ENCODE measurements around the gene OBP2A.
"Not testable (repeated sequence)": the region's sequence is repeated elsewhere in the genome, so short reads cannot be mapped to it uniquely, and the experiment has no call there.

The OBP2A gene

DNA sequence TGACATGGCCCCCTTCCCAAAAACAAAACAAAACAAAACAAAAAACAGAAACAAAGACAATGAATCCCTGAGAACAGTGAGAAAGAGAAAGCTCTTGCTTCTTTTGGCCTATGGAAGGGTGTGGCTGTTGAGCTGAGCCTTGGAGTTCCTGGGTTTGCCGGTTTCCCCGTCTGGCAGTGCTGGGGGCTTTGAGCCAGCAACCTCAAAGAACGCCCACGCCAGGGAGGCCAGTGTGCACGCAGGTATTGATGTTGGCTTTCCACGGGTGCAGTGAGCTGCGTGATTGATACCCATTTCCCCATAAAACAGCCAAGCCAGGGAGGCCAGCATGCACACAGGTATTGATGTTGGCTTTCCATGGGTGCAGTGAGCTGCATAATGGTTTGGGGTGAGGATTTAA, 33.0 kb upstream of the OBP2A start:
- DNase-seq: no peak

DNA sequence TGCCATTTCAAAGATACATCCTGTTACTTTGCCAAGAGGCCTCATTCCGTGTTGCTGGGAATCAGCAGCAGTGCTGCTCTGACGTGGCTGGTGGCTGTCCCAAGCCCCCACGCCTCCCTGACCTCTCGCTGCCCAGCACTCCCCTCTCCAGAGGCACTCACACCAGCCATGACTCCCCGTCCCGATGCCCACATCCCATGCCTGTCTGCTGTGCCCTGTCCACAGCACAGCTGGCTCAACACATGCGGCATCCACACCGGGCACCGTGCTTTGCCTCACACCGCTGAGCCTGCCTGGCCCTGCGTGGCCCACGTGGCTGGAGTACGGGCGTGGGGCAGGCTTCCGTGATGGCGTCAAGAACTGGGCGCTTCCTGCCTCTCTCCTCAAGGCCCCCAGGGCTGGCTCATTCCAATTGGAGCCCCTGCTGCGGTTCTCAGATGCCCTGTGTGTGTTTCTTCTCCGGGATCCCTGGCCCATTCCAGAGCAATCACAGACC, 32.5 kb upstream of the OBP2A start:
- no peak for DNase-seq

DNA sequence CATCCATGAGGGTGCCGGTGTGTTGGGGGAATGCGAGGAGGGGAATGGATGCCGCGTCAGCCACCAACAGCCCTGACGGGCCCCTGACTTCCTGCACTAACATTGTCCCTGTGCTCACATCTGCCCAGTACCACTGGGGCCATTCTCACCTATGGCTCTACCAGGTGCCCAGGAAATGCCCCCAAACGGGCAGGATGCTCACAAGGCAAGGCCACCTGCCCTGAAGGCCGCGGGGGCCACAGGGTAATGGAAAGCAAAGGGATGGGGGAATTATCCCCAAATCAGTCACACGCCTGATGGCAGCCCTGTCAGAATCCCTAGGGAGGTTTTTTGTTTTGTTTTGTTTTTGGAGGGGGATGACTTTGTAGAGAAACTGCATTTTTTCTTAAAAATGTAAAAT, 32.0 kb upstream of the OBP2A start:
- not testable (repeated sequence) for DNase-seq

DNA sequence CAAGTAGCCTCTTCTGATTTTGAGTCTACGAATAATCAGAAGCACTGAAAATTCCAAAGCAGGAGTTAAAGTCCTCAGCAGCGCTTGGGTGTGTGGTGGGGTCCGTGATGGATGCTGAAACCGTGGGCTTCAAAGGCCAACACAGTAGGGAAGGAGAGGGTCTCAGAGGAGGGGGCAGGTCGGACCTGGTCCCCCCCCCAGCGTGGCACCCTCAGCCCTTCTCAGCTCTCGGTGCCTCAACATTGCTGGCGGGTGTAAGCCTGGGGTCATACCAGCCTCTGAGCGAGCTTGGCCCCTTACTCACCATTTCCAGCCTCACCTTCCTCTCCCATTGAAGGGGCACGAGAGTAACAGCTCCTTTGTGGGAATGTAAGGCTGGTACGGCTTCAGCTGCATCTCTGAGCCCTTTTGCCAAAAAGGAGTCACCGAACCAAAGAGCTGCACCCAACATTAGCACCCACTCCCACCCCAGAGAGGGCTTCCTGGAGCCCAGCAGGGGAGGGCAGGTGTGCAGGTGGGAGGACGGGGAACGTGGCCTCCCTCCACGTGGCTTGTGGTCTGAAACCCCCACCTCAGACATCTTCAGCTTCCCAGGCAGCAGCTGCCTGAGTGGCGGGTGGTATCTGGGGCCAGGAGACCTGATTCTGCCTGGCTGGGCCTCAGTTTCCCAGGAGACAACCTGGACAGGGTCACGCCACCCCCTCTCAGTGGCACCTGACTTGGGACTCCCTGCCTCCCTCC, 31.4 kb upstream of the OBP2A start:
- no peak for DNase-seq

DNA sequence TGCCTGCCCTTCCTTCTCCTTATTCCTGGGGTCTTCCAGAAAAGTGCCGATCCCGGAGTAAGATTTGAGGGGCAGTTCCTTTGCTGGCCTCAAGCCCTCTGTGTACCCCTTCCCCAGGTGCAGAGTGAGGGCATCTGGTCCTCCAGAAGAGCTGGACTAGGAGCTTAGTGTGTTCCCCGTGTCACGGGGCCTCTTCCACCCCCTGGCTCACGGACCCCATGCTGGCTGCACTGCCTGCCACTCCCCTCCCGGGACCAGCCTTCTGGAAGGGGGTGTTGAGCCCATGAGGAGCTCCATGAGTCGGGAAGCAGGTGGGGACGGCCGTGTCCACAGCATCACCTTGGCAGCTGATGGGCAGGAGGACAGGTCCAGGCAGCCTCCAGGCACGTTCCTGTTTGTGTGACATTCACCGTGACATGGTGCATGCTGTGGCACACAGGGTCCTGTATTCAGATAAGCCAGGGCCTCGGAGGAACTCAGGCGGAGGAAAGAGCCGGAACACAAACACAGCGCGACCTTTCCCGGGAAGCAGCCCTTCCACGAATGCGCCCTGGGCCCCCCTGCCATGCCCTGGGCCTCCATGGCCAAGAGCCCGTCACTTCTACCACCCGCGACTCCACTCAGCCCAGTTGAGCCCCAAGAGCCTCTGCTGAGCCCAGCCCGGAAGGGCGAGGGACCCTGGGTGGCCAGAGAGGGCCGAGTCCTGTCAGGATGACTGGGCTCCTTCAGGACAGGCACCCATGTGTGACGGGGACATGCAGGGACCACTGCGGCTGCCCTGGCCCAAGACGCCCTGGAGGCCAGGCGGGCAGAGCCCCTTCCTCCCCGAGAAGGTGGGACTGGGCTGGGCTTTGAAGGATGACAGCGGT, 30.6 kb upstream of the OBP2A start:
- DNase-seq: no peak

DNA sequence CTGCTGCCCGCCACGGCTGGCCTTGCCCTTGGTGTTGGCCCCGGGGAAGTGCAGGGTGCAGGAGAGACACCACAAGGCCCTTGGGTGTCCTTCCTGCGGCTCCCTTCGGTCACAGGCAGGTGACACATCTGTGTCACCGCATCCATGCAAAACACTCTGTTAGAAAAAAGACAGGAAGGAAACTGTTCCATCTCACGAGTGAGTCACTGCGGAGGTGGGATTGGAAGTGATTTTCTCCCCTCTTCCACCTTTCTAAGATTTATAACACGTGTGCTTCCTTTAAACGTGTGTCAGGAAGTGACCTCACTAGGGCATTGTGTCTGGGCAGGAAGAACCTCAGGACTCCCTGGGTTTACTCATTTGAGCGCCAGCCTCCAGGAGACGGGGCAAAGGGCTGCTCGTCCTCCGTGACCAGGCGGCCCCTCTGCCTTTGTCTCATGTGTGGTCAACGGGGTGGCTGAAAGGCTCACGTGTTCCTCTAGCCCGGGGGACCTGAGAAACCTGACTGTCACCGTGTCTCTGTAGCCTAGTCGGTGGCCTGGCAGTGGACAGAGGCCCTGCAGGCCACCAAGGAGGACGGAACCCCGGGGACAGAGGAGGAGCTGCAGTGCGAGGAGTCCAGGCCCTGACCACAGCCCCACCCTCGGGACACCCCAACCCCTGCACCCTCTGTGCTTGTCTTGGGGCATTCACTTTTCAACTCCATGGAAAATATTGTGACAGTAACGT, 29.6 kb upstream of the OBP2A start:
- DNase-seq: no peak

DNA sequence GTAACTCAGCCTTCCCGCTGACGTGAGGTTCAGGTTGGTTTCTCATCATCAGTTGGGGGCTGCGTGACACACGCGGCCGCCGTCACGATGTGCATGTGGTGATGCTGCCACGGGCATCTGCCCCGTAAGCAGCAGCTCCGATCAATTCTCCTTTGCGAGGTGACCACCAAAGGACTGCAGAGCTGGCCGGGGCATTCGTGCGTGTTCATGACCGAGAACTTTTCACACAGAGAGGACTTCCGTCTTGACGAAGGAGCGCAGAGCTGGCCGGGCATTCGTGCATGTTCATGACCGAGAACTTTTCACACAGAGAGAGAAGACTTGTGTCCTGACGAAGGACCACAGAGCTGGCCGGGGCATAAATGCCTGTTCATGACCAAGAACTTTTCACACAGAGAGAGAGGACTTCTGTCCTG, 28.5 kb upstream of the OBP2A start:
- DNase-seq: no peak

DNA sequence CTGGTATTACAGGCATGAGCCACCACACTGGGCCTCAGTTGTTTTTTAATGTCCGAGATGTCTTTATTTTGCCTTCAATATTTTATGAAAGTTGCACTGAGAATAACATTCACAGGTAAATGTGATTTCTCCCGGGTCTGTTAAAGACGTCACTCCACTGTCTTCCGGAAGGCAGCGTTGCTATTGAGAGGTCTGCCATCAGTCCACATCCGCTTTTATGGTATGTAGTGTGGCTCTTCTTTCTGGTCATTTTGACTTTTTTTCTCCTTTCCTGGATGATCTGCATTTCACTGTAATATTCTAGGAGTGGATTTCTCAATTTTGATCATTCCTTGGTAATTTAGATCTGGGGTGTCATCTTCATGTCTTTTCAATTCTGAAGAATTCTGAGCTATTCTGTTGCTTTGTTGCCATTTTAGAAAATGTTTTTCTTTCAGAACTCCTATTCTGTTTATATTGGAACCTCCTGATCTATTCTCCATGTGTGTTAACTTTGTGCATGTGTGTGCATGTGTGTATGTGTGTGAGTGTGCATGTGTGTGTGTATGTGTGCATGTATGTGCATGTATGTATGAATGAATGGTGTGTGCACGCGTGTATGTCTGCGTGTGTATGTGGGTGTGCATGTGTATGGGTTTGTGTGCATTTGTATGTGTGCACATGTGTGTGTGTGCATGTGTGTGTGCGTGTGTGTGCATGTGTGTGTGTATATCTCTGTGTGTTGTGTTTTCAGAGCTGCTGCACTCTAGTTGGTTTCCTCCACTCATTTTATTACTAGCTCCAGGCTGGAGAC, 26.6 kb upstream of the OBP2A start:
- DNase-seq: no peak

DNA sequence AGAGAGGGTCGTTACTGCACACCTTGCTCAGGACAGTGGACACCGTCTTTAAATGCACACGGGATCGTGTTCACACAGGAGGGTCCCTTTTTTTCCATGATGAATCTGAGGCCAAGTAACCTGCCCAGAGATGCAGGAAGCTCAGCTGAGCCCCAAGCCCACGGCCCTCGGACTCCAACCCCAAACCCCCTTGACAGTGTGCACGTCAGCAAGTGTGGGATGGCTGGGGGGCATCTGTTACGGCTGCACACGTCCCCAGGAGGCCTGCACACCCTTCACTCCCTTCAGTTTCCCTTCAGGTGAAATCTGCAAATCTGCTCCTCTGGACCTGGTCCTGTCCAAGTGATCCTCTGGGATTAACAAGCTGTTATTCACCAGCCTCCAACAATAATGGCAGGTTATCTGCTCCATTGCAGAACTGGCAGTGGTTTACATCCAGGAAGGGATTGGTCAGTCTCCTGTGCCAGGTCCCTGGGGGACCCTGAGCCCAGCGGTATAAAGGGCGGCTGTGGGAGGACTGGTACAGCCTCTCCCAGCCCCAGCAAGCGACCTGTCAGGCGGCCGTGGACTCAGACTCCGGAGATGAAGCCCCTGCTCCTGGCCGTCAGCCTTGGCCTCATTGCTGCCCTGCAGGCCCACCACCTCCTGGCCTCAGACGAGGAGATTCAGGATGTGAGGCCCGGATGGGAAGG, 24.9 kb upstream of the OBP2A start, which contains the start of gene LCN1:
TSS of gene LCN1 (plus strand) at position 525 of the 692 bp plus-strand sequence. CDS start at position 583, 58 bp downstream.
- no peak for DNase-seq

DNA sequence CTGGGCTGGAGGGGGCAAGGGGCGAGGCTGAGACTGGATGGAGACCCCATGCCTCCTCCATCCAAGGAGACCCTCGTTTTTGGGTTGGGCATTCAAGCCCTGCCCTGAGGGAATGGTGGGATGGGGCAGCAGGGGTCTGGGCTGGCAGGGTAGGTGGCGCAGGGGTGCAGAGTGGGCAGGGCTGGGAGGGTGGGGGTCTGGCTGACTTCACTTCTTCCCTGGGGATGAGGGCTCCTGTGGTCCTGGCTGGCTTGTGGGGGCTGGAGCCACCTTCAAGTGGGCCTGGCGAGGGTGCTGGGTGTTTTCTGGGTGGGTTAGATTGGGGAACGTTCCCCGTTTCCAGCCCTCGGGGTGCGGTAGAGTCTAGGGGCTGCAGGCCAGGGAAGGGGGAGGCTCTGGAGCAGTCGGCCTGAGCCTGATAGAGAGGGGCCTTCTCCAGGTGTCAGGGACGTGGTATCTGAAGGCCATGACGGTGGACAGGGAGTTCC, 24.3 kb upstream of the OBP2A start:
- DNase-seq: no peak

DNA sequence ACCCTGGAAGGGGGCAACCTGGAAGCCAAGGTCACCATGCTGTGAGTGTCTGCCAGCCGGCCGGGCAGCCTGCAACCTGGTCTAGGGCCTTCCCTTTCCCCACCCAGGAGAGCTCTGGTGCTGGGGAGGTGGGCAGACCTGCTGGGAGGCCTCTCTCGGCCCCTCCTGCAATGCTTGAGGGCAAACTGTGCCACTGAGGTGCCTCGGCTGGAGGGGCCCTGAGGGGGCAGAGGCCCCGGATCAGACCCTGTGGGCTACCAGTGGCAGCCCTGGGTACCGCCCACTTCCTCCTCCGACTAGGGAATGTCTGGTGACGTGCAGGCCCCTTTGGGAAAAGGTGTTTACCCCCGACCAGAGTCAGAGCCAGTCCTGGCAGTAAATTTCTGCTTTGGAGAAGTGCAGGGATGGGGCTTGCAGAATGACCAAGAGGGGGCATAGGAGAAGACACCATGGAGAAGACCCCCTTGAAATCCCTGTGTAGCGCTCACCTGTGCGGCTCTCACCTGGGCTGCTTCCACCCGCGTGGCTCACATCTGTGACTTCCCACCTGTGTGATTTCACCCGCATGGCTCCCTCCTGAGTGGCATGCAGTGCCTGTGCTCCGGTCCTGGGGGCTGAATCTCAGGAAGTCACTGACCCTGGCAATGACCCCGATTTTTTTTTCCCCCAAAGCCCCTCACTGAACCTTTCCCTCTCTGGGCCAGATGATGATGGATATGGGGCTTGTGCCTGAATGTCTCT, 23.6 kb upstream of the OBP2A start:
- DNase-seq: no peak

DNA sequence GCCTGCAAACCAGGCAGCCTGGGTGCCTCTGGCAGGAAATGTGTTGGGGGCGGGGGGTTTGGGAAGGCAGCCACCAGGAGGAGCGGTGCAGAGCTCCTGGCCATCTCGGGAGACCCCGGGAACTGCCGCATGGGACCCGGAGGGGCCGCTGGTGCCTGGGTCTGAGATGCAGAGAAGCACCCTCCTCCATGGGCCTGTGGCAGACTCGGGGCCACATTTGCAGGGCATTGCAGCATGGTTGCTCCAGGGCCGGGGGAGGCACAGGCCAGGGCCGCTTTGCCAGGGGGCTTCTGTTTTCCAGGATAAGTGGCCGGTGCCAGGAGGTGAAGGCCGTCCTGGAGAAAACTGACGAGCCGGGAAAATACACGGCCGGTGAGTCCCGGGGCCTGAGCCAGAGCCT, 23.0 kb upstream of the OBP2A start:
- no peak for DNase-seq

DNA sequence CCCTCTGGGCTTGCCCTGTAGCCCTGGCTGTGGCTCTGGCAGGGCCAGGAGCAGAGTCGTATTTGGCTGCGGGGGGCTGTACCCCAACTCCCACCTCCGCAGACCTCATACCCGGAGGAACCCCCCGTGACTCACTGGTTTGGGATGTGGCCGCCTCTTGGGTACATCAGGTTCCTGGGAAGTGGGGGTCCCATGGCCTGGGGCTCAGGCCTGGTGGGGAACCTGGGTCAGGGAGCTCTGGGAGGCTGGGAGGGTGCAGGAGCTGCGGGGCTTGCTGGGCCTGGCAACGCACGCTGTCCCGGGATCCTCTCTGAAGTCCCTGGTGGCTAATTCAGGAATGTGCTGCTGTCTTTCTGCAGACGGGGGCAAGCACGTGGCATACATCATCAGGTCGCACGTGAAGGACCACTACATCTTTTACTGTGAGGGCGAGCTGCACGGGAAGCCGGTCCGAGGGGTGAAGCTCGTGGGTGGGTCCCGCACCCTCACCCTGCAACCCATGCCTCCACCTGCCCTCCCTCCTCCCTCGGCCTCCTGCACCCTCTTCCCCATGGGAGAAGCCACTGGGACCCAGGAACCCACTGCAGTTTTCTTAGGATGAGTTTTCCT, 22.3 kb upstream of the OBP2A start:
- no peak for DNase-seq

DNA sequence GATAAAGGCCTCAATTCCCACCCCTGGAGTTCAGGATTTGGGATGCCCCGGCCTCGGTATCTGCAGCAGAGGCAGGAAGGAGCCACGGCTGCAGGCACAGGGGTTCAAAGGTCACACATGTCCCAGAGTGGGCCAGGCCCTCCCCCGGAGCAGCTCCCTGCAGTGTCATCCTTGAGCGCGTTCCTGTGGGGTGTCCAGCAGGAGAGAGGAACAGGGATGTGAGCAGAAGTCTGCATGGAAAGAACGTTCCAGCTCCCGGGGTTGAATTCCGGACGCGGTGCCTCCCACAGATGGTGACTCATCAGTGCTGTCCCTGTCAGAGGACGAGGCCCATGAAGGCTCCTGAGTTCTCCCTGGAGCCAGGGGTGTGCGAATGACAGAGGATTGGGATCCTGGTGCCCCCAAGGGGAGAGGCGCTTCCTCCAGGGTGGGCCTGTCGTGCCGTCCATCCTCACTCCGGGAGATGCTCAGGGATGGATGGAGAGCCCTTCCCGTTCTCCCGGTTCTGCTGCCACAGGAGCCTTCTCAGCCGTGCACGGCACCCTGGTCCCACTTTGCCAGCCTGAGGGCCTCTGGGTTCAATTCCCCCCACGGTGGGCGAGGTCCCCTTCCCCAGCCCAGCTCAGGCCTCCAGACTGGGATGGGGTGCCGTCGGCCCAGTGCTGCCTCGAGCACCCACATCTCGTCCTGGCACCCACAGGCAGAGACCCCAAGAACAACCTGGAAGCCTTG, 21.6 kb upstream of the OBP2A start:
- DNase-seq: no peak

DNA sequence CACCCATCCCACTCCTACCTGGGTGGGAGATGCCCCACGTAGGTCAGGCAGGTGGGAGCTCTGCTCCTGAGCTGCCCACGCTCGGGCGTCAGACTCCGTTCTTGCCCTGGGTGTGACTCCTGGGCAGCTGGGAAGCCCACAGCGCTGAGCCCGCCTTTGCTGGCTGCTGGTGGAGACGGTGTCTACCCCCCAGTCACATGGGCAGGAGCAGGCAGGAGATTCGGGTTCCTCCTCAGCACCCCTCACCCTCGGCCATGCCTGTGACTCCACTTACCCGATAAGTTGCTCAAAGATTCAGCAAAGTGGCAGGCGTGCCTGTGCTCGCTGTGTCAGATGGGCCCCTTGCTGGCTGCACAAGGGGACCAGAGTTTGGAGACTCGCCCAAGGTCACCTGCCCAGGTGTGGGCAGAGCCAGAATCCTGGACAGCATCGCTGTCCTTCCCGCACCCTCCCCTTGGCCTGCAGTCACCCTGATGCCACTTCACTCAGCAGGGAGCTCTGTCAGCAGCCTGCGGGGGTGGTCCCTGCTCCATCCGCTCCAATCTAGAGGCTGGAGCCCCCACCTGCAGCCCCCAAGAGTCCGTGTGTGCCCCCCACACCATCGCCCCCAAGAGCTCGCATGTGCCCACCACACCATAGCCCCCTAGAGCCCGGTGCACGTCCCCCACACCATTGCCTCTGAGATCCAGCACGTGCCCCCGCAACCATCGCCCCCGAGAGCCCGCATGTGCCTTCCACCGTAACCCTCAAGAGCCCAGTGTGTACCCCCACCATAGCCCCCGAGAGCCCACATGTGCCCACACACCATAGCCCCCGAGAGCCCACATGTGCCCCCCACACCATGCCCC, 20.5 kb upstream of the OBP2A start:
- DNase-seq: no peak

DNA sequence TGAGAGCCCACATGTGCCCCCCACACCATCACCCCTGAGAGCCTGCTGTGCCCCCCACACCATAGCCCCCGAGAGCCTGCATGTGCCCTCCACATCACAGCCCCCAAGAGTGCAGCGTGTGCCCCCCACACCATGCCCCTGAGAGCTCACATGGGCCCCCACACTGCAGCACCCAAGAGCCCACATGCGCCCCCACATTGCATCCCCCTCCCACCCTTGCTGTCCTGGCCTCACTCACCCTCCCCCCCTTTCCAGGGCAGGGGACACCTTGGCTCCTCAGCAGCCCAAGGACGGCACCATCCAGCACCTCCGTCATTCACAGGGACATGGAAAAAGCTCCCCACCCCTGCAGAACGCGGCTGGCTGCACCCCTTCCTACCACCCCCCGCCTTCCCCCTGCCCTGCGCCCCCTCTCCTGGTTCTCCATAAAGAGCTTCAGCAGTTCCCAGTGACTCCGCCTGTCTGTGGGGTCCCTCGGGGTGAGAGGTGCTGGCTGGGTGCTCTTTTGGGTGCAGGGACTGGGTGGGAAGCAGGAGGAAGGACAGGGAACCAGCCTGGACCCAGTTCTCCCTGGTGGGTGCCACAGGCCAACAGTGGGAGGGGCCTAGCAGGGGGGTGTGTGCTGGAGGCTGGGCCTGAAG, 19.7 kb upstream of the OBP2A start:
- DNase-seq: no peak

DNA sequence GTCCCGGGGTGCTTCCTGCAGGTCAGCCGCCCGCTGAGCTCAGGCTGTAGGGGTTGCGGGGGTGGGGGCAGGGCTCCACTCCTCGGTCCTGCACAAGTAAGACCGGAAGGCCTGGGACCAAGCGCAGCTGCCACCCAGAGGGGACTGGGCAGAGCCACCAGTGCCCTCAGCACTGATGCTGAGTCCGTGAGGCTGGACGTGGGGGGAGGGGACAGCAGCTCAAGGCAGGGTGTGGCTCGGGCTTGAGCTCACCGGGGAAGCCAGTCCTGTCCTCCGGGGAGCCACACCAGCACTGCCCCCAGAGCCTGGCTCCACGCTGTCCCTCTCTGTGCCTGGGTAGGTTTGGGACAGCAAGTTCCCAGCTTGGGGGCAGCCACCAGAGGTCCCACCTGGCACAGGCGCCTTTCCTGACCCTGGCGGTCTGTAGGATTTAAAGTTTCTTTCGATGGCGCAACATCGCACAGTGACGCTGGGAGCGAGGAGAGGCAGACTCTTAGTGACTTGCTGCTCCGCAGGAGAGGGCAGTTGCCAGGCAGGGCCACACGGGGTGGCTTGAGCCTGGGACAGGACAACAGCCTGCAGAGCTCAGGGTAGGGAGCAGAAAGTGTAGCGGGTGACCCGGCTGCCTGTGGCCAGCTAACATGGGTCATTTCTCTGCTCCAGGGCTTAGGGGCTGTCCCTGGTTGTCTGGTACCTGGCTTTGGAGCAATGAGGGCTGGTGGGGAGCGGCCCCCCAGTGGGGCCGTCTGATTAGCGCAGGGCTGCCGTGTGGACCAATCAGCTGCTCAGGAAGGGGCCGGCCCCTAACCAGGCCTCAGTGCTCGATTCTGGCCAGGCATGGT, 19.0 kb upstream of the OBP2A start:
- DNase-seq: no peak
